BE2C (cell line): ENCODE data around the gene THBS2.

Experiments used
- DNase-seq: peaks from one replicate; pipeline ENCODE4 v3.0.0-alpha.2; 2020
- H3K27me3 ChIP-seq: fragments of 250-450 bp; sonication (Bioruptor Pico); 2 replicates; pipeline ENCODE4 v1.5.1; 2020; ENCODE audit warnings: mild to moderate bottlenecking
- H3K36me3 ChIP-seq: fragments of 250-450 bp; sonication (Bioruptor Pico); 2 replicates; pipeline ENCODE4 v1.5.1; 2020; ENCODE audit warnings: mild to moderate bottlenecking
- H3K4me1 ChIP-seq: fragments of 250-450 bp; sonication (Bioruptor Pico); 2 replicates; pipeline ENCODE4 v1.5.1; 2020
- H3K4me3 ChIP-seq: 2 replicates; pipeline ENCODE4 v1.5.1; 2011; ENCODE audit warnings: low read depth, low read length
- H3K9me3 ChIP-seq: fragments of 250-450 bp; sonication (Bioruptor Pico); 2 replicates; pipeline ENCODE4 v1.5.1; 2020
- CTCF ChIP-seq: IDR thresholded peaks from 2 replicates; pipeline ENCODE4 v1.5.1; 2012; ENCODE audit warnings: mild to moderate bottlenecking, low read depth, low read length

Gene THBS2

GRCh38 chr6:169212897-169213813, 40.5 kb downstream of the THBS2 start:
- DNase-seq: peak; percentile 93
- no peaks in the 10 kb centered on the region for H3K9me3 ChIP-seq
- no peaks in the 10 kb centered on the region for H3K4me1 ChIP-seq
- no peaks in the 10 kb centered on the region for H3K27me3 ChIP-seq
- peak; percentile 49 for TF ChIP-seq CTCF
- H3K4me3 ChIP-seq: peak overlapping the region; percentile 52
- no peaks in the 10 kb centered on the region for H3K36me3 ChIP-seq

GRCh38 chr6:169212436-169212835, 41.2 kb downstream of the THBS2 start:
- Histone ChIP-seq H3K4me1 (no peaks in the 10 kb centered on the region), H3K27me3 (no peaks in the 10 kb centered on the region), H3K36me3 (no peaks in the 10 kb centered on the region), H3K9me3 (no peaks in the 10 kb centered on the region), H3K4me3 (peak overlapping the region; percentile 52)
- no peak for TF ChIP-seq CTCF
- DNase-seq: no peak

DNA sequence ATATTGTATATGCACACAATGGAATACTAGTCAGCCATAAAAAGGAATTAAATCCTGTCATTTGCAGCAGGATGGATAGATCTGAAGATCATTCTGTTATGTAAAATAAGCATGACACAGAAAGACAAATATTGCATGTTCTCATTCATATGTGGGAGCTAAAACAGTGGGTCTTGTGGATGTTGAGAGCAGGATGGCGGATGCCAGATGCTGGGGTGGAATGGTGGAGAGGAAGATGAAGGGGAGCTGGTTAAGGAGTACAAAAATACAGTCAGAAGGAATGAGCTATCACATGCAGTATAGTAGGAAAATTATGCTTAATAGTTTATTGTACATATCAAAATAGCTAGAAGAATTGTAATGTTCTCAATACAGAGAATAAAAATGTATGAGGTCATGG, 41.8 kb downstream of the THBS2 start:
- no peaks in the 10 kb centered on the region for H3K9me3 ChIP-seq
- no peak for TF ChIP-seq CTCF
- H3K36me3 ChIP-seq: no peaks in the 10 kb centered on the region
- H3K27me3 ChIP-seq: no peaks in the 10 kb centered on the region
- H3K4me1 ChIP-seq: no peaks in the 10 kb centered on the region
- no peak for DNase-seq
- no peak overlapping the region for H3K4me3 ChIP-seq

GRCh38 chr6:169210611-169211010, 43.0 kb downstream of the THBS2 start:
- Histone ChIP-seq H3K9me3 (no peaks in the 10 kb centered on the region), H3K4me3 (no peak overlapping the region), H3K27me3 (no peaks in the 10 kb centered on the region), H3K4me1 (no peaks in the 10 kb centered on the region), H3K36me3 (no peaks in the 10 kb centered on the region)
- DNase-seq: no peak
- TF ChIP-seq CTCF: no peak

- Histone ChIP-seq H3K36me3 (no peaks in the 10 kb centered on the region), H3K27me3 (no peaks in the 10 kb centered on the region), H3K4me1 (no peaks in the 10 kb centered on the region), H3K4me3 (no peak overlapping the region), H3K9me3 (no peaks in the 10 kb centered on the region)
- no peak for TF ChIP-seq CTCF
- no peak for DNase-seq
Observed at GRCh38 chr6:169208011-169208410, 45.6 kb downstream of the THBS2 start.

GRCh38 chr6:169207482-169207881, 46.2 kb downstream of the THBS2 start:
- H3K9me3 ChIP-seq: no peaks in the 10 kb centered on the region
- H3K27me3 ChIP-seq: no peaks in the 10 kb centered on the region
- no peak overlapping the region for H3K4me3 ChIP-seq
- H3K4me1 ChIP-seq: no peaks in the 10 kb centered on the region
- DNase-seq: no peak
- no peaks in the 10 kb centered on the region for H3K36me3 ChIP-seq
- TF ChIP-seq CTCF: no peak
